ENCODE data around the gene INTS4.
"Not testable (repeated sequence)": the region's sequence is repeated elsewhere in the genome, so short reads cannot be mapped to it uniquely, and the experiment has no call there.

Gene INTS4

DNA sequence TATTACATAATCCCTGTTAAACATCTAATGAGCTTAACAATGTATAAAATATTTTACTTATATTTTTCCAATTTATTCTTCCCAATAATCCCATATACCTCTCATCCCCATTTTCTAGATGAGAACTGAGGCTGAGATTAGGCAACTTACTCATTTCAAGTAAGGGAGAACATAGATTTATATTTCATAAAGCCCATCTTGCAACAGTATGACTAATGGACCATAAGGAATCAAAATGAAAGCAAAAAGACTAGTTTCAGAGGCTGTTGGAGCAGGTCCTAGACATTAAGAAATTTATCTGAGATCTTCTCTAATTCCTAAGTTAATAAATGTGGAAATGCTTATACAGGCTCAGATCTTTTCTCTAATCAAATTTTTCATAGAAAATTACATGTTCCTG, 52.0 kb downstream of the INTS4 start:
- DNase-seq: not testable (repeated sequence)

DNA sequence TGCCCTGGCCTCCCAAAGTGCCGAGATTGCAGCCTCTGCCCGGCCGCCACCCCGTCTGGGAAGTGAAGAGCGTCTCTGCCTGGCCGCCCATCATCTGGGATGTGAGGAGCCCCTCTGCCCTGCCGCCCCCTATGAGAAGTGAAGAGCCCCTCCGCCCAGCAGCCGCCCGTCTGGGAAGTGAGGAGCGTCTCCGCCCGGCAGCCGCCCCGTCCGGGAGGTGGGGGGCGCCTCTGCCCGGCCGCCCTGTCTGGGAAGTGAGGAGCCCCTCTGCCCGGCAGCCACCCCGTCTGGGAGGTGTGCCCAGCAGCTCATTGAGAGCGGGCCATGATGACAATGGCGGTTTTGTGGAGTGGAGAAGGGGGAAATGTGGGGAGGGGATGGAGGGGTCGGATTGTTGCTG, 60.9 kb downstream of the INTS4 start:
- DNase-seq: not testable (repeated sequence)

DNA sequence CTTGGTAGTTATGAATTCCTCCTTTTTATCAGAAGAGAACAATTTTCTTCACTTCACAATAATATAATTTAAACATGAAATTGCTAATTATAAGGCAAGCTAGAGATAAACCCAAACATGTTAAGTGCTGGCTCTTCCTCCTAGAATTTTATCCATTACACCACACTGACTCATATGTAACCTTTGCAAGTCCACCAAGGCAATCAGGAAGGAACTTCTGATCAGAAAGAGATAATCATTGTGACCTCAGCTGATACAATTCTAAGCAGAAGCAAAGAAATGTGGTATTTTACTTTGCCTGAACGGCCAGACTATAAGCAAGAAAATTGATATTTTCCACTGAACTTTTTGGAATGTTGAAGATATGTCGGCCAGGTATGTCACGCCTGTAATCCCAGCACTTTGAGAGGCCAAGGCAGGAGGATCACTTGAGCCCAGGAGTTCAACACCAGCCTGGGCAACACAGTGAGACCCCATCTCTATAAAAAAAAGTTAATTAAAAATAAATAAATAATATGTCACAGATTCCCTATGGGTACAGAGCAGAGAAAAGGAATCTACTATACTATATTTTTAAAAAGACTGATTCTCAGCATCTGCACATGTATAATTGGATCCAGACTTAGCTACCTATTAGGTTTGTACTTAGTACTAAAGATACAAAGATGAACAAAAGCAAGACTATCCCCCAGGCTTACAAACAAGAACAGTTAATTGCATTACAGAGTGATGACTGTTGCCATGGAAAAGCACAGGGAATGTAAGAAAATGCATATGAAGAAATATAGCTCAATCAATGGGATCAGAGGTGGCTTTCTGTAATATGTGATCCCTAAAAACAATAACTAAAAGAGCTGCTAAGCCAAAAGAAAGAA, 63.9 kb downstream of the INTS4 start:
- DNase-seq: not testable (repeated sequence)

DNA sequence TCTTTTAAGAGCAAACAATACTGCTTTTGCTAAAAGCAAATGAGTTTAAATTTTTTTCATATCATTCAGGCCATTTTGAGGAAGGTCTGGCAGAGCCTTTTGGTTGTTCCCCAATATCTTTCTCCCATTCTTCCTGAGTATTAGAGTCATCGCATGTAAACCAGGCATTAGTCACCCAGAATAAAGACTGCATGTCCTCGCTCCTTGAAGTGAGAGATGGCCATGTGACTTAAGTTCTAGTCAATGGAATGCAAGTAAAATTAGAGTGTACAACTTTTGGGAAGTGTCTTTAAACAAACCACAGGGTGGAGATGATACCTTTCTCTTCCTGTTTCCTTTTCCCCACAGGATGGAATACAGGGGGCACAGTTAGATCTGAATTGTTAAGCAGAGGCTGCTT, 76.8 kb downstream of the INTS4 start:
- DNase-seq: not testable (repeated sequence)

DNA sequence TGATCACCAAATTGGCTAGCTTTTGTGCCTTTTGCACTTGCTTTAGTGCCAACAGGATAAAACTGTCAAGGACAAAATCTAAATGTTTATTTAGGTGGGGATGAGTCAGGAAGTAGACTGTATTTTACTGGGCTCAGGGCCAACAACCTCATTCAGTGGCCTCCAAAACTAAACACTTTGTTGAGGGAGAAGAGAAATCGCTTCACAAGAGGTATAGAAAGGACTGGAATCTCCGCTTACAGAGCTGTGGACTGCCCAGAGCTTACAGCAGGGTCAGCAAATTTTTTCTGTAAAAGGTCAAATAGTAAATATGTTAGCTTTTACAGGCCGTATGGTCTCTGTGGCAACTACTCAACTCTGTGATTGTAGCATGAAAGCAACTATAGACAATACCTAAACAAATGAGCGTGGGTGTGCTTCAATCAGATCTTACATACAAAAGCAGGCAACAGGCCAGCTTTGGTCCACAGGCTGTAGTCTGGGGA, 80.1 kb downstream of the INTS4 start:
- DNase-seq: not testable (repeated sequence)

DNA sequence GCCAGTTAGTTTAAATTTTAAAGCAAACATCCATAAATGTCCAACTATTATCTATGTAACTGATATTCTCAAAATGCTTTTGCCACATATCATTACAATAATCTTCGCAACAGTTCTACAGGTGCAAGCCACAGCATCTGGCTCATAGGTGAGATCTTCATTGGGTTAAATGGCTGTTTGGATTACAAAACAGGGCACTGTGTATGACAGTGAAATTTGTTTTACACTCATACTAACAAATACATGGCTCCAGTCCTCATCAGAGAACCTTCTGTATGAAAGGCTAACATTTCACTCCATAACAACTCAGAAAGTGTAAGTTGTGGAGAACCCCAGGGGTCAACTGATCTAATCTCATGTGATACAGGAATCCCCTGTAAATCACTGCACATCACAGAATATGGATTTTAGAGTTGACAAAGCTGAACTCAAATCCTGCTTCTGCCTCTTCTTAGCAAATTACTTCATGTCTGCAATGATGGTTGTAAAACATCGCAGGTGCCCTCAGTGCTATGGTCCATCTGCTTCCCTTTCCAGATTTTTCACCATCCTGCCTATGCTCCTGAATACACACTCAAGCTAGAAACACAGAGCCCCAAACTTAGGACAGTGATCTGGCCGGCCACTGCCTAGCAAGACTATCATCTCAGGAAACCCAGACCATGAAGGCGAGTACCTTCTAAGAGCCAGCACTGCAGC, 80.7 kb downstream of the INTS4 start:
- not testable (repeated sequence) for DNase-seq

DNA sequence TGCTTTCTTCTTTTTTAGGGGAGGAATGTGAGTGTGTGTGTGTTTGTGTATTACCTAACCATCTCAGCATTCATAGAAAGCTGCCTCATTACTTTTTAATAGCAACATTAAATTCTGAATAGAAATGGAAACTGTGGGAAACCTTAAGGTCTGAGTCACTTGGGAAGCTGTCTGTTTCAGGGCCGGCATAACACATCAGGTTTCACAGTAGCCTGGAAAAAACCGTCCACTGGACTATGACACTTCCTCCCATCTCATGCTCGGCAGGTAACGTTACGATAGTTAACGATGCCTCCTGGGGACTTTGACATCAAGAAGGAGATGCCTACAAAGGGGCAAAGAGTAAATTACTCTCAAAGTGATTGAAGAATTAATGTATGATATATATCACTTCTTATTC, 83.6 kb downstream of the INTS4 start:
- DNase-seq: not testable (repeated sequence)

DNA sequence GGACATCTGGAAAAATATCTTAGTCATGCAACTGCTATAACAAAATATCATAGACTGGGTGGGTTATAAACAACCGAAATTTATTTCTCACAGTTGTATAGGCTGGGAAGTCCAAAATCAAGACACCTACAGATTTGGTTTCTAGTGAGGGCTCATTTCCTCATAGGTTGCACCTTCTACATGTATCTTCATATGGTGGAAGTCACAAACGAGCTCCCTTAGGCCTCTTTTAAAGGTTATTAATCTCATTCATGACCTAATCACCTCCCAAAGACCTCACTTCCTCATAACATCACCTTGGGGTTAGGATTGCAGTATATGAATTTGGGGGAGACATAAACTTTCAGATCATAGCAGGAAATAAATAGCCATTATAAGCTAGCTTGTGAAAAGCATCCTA, 85.2 kb downstream of the INTS4 start:
- no peak for DNase-seq

DNA sequence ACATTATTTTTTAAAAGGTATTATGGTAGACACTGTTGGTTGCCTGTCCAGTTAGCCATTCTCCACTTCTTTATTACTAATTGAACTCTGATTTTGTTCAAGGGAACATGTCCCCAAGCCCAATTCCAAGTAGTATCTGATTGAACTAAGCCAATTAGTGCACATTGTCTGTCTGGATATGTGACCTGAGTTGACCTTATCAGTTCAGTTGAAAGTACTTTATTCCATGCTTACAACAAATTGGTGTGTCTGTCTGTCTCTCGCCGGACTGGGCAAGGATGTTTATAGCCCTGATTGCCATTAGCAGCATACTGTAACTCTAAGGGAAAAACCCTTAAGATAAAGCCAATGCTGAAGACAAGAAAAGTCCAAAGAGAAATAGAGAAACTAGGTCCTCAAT, 85.6 kb downstream of the INTS4 start:
- DNase-seq: no peak

DNA sequence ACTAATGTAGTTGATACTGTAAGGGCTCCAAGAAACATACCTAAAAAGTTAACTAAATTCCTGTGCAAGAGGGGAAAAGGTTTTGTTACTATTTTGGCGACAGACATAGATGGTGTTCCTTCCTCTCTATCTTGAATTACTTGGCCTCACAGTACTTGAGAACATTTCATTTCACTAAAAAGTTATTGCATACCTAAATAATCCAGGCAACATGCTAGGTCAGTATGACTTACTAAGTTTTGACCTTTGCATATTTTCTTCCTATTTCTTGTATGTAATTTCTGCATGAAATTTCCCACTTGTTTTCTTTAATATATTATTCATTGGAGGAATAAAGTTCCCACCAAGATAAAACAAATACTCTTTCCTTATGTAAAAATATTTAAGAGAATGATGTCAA, 99.5 kb downstream of the INTS4 start:
- not testable (repeated sequence) for DNase-seq

DNA sequence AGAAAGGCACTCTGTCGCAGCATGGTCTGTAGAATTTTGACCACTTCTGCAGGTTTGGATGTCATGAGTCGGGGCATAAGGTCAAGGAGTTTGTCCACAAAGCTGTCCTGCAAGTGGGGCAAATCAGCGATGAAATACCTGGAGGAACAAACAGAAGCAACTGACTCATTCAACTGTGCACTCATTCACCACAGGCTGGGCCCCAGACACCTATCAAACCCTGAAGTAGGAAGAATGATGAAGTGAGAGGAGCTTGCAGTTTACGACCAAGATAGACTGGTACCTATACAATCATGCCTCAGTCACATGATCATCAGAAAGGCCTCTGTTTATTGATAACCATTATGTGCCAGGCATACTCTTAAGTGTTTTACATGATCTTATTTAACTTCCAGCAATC, 102.8 kb downstream of the INTS4 start:
- DNase-seq: not testable (repeated sequence)

DNA sequence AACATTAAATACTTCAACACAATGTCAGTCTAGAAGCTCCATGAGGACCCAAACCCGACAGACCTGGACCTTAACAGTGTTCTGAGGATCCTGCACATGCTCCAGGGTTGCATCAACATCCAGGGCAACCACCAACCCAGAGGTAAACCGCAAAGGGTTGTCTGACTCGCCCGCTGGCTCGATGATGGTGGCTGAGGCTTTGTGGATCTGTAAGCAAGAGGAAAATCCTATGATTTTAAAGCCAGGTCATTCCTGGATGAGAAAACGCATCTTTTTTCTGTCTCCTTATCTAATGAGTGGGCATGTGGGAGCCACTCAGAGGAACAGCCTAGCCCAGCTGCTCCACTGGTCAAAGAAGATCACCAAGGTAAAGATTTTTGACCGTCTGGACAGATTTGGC, 103.2 kb downstream of the INTS4 start:
- not testable (repeated sequence) for DNase-seq

DNA sequence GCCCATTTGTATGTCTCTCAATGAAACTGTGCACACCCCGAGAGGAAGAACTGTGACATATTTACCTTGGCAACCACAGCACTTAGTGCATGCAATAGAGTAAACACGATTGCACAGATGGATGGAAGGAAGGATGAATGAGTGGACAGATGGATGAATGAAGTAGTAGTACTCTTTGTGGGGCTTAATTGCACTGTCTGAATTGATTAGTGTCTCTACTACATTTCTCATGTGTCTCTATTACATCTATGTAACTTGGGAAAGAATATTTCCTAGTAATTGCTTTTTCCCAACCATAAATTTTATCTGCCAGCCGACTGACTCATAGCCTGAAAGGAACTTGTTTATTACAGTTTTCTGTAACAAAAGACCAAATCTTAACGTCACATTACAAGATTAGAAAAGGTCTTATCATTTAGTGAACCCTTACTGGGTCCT, 103.8 kb downstream of the INTS4 start:
- not testable (repeated sequence) for DNase-seq

DNA sequence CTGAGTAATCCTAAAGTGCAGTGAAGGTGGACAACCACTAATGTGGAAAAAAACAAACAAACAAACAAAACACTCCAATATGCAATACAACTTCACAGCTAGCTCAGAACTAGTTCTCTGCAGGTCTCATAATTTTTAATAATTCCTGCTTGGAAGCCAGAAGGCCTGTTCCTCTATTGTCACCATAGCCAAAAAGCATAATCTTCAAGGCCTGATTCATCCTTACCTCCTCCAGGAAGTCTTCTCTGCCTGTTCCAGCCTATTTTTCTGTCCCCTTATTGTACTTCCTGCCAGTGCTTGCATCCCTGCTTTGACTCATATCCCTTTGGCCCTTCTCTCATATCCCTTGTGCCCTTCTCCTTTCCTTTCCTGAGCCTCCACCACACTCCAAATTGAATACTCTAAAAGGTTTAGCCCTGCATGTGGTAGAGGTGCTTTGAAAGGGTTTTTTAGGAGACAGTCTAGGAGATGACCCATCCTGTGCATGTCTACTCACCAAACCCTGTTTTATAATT, 104.3 kb downstream of the INTS4 start:
- DNase-seq: not testable (repeated sequence)

DNA sequence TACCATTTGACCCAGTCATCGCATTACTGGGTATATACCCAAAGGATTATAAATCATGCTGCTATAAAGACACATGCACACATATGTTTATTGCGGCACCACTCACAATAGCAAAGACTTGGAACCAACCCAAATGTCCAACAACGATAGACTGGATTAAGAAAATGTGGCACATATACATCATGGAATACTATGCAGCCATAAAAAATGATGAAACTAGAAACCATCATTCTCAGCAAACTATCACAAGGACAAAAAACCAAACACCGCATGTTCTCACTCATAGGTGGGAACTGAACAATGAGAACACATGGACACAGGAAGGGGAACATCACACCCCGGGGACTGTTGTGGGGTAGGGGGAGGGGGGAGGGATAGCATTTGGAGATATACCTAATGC, 105.4 kb downstream of the INTS4 start:
- DNase-seq: not testable (repeated sequence)

DNA sequence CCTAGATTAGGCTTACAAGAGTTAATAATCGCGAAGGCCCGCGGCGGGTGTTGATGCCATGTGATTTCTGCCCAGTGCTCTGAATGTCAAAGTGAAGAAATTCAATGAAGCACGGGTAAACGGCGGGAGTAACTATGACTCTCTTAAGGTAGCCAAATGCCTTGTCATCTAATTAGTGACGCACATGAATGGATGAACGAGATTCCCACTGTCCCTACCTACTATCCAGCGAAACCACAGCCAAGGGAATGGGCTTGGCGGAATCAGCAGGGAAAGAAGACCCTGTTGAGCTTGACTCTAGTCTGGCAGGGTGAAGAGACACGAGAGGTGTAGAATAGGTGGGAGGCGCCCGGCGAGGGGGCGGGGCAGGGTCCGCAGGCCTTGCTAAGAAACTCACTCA, 108.1 kb downstream of the INTS4 start:
- DNase-seq: no peak

DNA sequence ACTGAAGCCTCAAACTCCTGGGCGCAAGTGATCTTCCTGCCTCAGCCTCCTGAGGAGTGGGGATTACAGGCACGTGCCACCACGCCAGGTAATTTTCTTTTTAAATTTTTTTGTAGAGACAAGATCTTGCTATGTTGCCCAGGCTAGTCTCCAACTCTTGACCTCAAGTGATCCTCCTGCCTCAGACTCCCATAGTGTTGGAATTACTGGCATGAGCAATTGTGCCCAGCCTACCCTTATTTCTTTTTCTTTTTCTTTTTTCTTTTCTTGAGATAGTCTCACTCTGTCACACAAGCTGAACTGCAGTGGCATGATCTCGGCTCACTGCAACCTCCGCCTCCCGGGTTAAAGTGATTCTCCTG, 109.7 kb downstream of the INTS4 start:
- no peak for DNase-seq

DNA sequence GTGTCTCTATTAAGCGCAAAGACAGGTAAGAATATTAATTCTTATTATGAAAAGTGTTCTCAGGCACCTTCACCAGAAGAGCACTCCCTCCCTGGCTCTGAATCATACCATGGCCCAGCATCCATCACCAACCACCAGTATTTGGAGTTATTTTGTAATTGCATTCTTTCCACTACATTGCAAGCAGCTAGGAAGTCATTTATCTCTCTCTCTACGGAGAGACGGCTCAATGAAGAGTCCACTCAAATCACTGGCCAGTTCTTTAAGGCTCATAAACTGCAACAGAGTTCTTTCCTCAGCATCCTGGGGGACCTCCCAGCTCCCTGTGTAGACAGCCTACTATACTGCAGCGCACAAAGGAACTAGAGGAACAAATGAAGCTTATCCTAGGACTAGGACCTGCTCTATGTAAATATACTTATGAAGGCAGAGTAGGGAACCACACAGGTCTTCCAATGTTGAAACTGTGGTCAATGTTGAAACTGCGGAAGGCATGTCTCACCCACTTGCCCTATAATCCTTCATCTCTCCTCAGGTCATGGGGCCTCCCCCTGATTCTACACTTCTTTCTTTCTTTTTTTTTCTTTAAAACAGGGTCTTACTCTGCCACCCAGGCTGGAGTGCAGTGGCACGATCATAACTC, 110.2 kb downstream of the INTS4 start:
- no peak for DNase-seq

DNA sequence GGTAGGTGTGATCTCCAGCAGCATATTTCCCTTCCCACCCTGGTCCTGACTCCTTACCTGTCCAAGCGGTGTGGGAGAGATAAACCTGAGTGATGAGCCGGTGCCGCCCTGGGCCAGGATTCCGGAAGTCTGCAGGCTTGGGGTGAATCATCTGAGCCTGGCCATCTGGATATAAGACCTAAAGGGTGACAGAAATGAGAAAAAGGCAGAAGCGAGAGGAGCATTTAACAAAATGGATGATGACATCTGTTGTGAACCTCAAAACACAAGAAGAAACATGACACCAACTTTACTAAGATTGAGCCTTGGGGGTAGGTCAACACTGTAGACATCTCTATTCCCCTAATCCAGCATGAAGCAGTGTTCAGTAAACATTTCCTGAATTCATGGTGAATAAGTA, 110.7 kb downstream of the INTS4 start:
- DNase-seq: no peak

DNA sequence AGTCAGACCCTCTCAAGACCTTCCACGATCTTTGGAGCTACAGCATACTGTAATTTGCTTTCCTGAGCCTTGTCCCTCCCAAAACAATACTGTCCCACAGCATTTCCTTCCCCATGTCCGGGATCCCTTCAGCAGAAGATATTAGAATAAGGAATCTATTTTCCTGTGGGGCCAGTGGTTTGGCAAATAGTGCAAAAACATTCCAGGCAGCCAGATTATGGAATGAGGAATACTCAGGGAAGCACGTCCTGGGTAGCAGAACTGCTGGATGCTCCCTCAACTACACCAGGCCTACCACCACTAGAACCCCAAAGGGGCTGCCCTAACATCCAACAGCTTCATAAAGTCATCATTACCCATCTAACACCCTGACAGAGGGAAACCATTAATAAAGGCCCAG, 112.1 kb downstream of the INTS4 start:
- DNase-seq: no peak

DNA sequence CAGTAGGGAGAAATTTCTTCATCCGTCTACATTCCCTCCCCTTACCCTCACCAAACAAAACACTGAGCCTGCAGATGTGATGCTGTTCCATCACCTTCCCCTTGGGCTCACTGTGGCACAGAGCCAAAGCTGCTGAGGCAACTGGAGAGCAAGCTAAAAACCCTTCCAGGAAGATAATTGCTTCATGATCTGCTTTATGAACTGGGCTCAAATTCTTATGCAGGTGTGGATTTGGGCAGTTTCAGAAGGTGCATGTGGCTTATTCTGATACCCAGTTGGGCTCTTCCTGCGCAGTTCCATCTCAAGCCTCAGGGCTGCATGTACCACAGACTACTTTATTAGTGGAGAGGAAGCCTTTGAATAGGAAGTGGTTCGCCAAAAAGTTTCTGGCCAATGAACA, 115.2 kb downstream of the INTS4 start:
- no peak for DNase-seq

DNA sequence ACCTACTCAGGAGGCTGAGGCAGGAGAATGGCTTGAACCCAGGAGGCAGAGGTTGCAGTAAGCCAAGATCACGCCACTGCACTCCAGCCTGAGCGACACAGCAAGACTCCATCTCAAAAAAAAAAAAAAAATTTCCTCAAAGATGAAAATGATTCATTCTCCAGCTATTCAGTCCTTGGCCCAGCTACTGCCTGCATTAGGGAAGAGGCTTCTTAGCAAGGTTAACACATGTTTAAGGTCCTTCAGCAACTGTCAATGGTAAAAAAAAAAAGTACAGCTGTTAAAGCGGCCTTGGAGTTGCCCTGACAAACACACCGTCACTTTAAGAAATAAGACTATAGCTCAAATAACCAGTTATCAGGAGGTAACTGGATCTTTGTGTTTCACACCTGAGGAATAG, 116.2 kb downstream of the INTS4 start:
- not testable (repeated sequence) for DNase-seq

DNA sequence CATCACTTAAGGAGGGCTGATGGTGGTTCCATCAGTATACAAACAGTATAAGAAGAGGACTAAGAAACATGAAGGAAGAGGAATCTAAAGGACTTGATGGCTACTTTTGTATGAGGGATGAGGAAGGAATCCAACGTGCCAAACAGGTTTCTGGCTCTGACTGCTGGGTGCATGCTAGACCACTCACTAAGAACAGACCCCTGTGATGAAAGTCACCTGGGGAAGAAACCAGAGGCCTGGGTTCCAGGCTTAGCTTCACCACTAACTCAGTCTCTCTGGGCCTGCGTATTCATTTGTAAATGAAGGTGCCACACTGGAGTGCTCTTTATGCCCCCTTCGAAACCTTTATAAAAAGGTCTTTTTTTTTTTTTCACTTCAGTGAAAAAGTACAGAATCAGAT, 118.4 kb downstream of the INTS4 start:
- no peak for DNase-seq
